Measurements from ENCODE around the gene PLCH2. TPM values are rescaled to one million over a fixed set of nuclear protein-coding genes. Genes with fewer than 3 reads are reported as not detected.
A peak's percentile ranks its signal among the peaks of the same experiment; 100 is the strongest.

The PLCH2 gene
- total RNA-seq, 1 experiment from 2014 or later = 7.2 TPM

DNA sequence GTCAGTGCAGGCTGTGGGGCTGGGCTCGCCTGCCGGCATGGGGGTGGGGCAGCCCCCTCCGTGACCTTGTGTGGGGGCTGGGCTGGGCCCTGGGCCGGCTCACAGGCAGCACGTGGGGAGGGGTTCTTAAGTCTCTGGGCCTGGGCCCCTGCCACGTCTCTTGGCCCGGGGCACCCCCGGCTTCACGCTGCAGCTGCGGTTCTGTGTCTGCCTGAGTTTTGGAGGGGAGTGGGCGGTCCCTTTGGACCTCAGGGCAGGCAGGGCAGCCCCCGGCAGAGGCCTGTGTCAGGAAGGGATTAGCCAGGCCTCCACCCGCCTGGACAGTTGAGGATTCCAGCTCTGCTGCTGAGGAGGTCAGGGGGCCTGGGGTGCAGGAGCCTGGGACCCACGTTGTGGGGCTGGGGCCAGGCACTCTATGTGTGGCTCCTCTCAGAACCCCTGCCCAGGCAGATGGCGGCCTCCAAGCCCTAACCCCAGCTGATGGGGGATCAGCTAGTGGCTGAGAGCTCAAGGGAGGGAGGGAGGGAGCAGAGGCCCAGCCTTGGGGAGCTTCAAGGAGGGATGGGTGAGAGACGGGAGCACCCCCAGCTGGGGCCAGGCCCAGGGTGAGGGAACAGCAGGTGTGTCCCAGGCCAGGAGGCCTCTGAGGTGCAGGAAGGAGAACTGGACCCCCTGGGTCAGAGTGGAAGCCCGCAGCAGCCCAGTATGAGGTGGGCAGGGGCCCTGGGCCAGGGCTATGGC, 1.8 kb upstream of the PLCH2 start:
- Histone ChIP-seq H3K79me2 (ENCODE audit: low read length) (no peaks in the 10 kb centered on the region), H3K4me1 (ENCODE audit: insufficient read depth, low read length) (no peaks in the 10 kb centered on the region), H4K20me1 (ENCODE audit: low read length) (no peaks in the 10 kb centered on the region), H3F3A (ENCODE audit: low read length, unreplicated experiment) (no peaks in the 10 kb centered on the region), H3K27me3 (ENCODE audit: low read length) (no peaks in the 10 kb centered on the region), H3K4me3 (ENCODE audit: low read length) (no peak overlapping the region), H3K9me2 (replicated peaks; ENCODE audit: low read length) (no peaks in the 10 kb centered on the region), H3K9ac (ENCODE audit: low read length) (no peak overlapping the region), H2AFZ (ENCODE audit: low read length) (no peak overlapping the region), H3K9me3 (ENCODE audit: low read length) (no peaks in the 10 kb centered on the region), H3K27ac (ENCODE audit: low read length) (no peak overlapping the region), H3K4me2 (ENCODE audit: low read length) (no peak overlapping the region), H3K36me3 (ENCODE audit: low read depth, low read length) (no peaks in the 10 kb centered on the region)
- intact Hi-C loops (cut with micrococcal nuclease) = no loop called here
- CTCF ChIA-PET = no interaction called here
- no TSS peak for BruUV-seq (replicated peaks)
- no peak for ATAC-seq
- no peak for DNase-seq
- POLR2A ChIA-PET (ENCODE audit: unreplicated experiment) = interaction anchor here (0.7 kb wide), 1 partner anchor 15 kb away, joined by 6 read pairs; no protein-coding TSS in a partner anchor
- TF ChIP-seq EZH2 (IDR thresholded peaks at IDR 0.05; ENCODE audit: low read length, unreplicated experiment) (no peak), EZH2phosphoT487 (IDR thresholded peaks at IDR 0.05; ENCODE audit: borderline replicate concordance, low read length) (no peak)
- TF ChIP-seq, protein P1, sequence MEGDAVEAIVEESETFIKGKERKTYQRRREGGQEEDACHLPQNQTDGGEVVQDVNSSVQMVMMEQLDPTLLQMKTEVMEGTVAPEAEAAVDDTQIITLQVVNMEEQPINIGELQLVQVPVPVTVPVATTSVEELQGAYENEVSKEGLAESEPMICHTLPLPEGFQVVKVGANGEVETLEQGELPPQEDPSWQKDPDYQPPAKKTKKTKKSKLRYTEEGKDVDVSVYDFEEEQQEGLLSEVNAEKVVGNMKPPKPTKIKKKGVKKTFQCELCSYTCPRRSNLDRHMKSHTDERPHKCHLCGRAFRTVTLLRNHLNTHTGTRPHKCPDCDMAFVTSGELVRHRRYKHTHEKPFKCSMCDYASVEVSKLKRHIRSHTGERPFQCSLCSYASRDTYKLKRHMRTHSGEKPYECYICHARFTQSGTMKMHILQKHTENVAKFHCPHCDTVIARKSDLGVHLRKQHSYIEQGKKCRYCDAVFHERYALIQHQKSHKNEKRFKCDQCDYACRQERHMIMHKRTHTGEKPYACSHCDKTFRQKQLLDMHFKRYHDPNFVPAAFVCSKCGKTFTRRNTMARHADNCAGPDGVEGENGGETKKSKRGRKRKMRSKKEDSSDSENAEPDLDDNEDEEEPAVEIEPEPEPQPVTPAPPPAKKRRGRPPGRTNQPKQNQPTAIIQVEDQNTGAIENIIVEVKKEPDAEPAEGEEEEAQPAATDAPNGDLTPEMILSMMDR (conservative IDR thresholded peaks at IDR 0.05; ENCODE audit: low read depth, low read length) = no peak

DNA sequence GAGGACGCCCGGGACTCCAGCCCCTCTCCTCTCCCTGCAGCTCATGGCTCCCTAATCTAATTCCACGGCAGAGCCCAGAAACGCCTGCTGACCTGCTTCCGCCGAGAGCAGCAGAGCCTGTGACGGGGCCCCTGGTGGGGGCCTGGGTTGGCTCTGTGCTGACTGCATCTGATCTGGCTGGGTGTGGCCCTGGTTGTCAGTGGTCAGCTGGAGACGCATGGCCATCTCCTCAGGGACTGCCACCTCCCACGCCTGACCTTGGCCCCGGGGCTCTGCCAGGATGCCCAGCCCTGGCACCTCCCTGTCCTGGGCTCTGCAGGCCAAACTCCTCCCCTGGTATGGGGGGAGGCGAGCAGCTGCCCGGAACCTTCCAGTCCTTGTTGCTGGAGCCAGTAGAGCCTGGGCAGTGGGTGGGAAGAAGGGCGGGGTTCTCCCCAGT, 1.1 kb upstream of the PLCH2 start:
- Histone ChIP-seq H3K4me2 (ENCODE audit: low read length) (no peak overlapping the region), H3K9ac (ENCODE audit: low read length) (no peak overlapping the region), H3K27ac (ENCODE audit: low read length) (no peak overlapping the region), H3K36me3 (ENCODE audit: low read depth, low read length) (no peaks in the 10 kb centered on the region), H3K27me3 (ENCODE audit: low read length) (no peaks in the 10 kb centered on the region), H3K79me2 (ENCODE audit: low read length) (no peaks in the 10 kb centered on the region), H3K9me3 (ENCODE audit: low read length) (no peaks in the 10 kb centered on the region), H4K20me1 (ENCODE audit: low read length) (no peaks in the 10 kb centered on the region), H3K4me3 (ENCODE audit: low read length) (no peak overlapping the region), H2AFZ (ENCODE audit: low read length) (no peak overlapping the region), H3K9me2 (replicated peaks; ENCODE audit: low read length) (no peaks in the 10 kb centered on the region), H3F3A (ENCODE audit: low read length, unreplicated experiment) (no peaks in the 10 kb centered on the region), H3K4me1 (ENCODE audit: insufficient read depth, low read length) (no peaks in the 10 kb centered on the region)
- no TSS peak for BruUV-seq (replicated peaks)
- intact Hi-C loops (cut with micrococcal nuclease) = no loop called here
- peak; percentile 8; the same call in 1 of the 2 replicates for ATAC-seq
- no peak for DNase-seq
- ChIA-PET POLR2A (ENCODE audit: unreplicated experiment) (interaction anchor here (0.7 kb wide), 1 partner anchor 14 kb away, joined by 6 read pairs; no protein-coding TSS in a partner anchor), CTCF (no interaction called here)
- TF ChIP-seq, protein P1 (conservative IDR thresholded peaks at IDR 0.05; ENCODE audit: low read depth, low read length) = no peak
- TF ChIP-seq EZH2 (IDR thresholded peaks at IDR 0.05; ENCODE audit: low read length, unreplicated experiment) = no peak
- TF ChIP-seq EZH2phosphoT487 (IDR thresholded peaks at IDR 0.05; ENCODE audit: borderline replicate concordance, low read length) = no peak

DNA sequence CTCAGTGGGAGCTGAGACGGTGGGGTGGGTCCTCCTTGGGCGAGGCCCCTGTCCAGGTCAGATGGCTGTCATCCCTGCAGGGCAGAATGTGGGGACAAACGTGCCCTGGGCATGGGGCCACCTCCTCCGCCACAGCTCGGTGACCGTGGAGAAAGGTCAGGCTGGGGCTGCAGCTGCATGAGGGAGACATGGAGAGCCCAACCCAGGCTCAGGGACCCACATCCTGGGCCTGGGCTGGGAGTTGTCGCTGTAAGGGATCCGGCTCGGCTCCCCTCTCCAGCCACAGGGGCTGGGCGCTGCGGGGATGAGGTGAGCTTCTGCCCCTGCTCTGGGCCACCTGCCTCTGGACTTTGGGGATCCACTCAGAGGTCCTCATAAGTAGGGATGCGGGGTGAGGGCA, 518 bp upstream of the PLCH2 start:
- H3K79me2 ChIP-seq (ENCODE audit: low read length) = no peaks in the 10 kb centered on the region
- no peaks in the 10 kb centered on the region for H3K36me3 ChIP-seq (ENCODE audit: low read depth, low read length)
- no peak overlapping the region for H3K9ac ChIP-seq (ENCODE audit: low read length)
- no peaks in the 10 kb centered on the region for H3K9me3 ChIP-seq (ENCODE audit: low read length)
- H3K27ac ChIP-seq (ENCODE audit: low read length) = no peak overlapping the region
- no peak overlapping the region for H2AFZ ChIP-seq (ENCODE audit: low read length)
- intact Hi-C loops (cut with micrococcal nuclease) = no loop called here
- H4K20me1 ChIP-seq (ENCODE audit: low read length) = no peaks in the 10 kb centered on the region
- ChIA-PET POLR2A (ENCODE audit: unreplicated experiment) (no interaction called here), CTCF (no interaction called here)
- H3K4me1 ChIP-seq (ENCODE audit: insufficient read depth, low read length) = no peaks in the 10 kb centered on the region
- no peak for DNase-seq
- ATAC-seq = no peak
- H3K4me2 ChIP-seq (ENCODE audit: low read length) = no peak overlapping the region
- H3K27me3 ChIP-seq (ENCODE audit: low read length) = no peaks in the 10 kb centered on the region
- no TSS peak for BruUV-seq (replicated peaks)
- H3K4me3 ChIP-seq (ENCODE audit: low read length) = no peak overlapping the region
- TF ChIP-seq, protein P1 (conservative IDR thresholded peaks at IDR 0.05; ENCODE audit: low read depth, low read length) = no peak
- TF ChIP-seq EZH2phosphoT487 (IDR thresholded peaks at IDR 0.05; ENCODE audit: borderline replicate concordance, low read length) = no peak
- TF ChIP-seq EZH2 (IDR thresholded peaks at IDR 0.05; ENCODE audit: low read length, unreplicated experiment) = no peak
- no peaks in the 10 kb centered on the region for H3F3A ChIP-seq (ENCODE audit: low read length, unreplicated experiment)
- H3K9me2 ChIP-seq (replicated peaks; ENCODE audit: low read length) = no peaks in the 10 kb centered on the region

Measured in PC-3 (cell line).